K562 (cell line): Measurements from ENCODE around the gene GPR108. TPM values are rescaled to one million over a fixed set of nuclear protein-coding genes. Genes with fewer than 3 reads are reported as not detected.

Experiments used
- ATAC-seq: fragments of 200-7000 bp; cut with Tn5 transposase; 3 replicates; pipeline ENCODE4 v1.9.1; 2020; ENCODE audit warnings: moderate library complexity
- BruUV-seq: library from RNA; stranded (reverse); fragments of 400-500 nt; replicated peaks from 2 replicates; lab custom pipeline; 2021; lab: Mats Ljungman, UMichigan
- CTCF ChIA-PET: fragments of 300-600 bp; formaldehyde crosslinking; extraction: SDS; loops from one replicate; lab custom pipeline; 2021; ENCODE audit warnings: low intra/inter-chr PET ratio; lab: Yijun Ruan, JAX
- POLR2A ChIA-PET: fragments of 300-600, 350-650 bp; sonication (Branson Sonifier 250); formaldehyde crosslinking; extraction: SDS; loops from one replicate; lab custom pipeline; 2021; ENCODE audit warnings: antibody characterized with exemption, inconsistent platforms; lab: Yijun Ruan, JAX
- DNase-seq, 4 experiments: peaks; one replicate each; pipeline versions ENCODE4 v3.0.0 to v3.0.0-alpha.2; 2011 to 2018; ENCODE audit warnings: low spot score in 3 of 4, mixed read lengths in 3 of 4; ENCODE audit errors: extremely low read depth in 1 of 4
- FAIRE-seq: peaks from 2 replicates; lab custom pipeline; 2011; peaks lifted over from hg19 to GRCh38; lab: Jason Lieb, UNC
- H2AFZ ChIP-seq: 2 replicates; pipeline ENCODE4 v1.6.0; 2011; ENCODE audit warnings: low read depth, low read length, control low read depth, inconsistent platforms
- H3K27ac ChIP-seq: fragments of 200-600 bp; 3 replicates; pipeline ENCODE4 v1.8.0; 2011; ENCODE audit warnings: low read depth, mild to moderate bottlenecking, control low read depth, inconsistent platforms, low read length, moderate library complexity, mixed read lengths; ENCODE audit errors: extremely low read depth
- H3K27me3 ChIP-seq, 2 experiments: fragments of 300-600 bp in 1 of 2; 2 replicates in 1 of 2; 3 replicates in 1 of 2; pipeline versions ENCODE4 v1.6.0 to v1.8.0; 2011; ENCODE audit warnings: inconsistent platforms in 2 of 2, low read length in 2 of 2, mild to moderate bottlenecking in 1 of 2, mixed read lengths in 1 of 2, moderate library complexity in 1 of 2; ENCODE audit not compliant: control insufficient read depth in 2 of 2, insufficient read depth in 2 of 2
- H3K36me3 ChIP-seq: fragments of 300-600 bp; 3 replicates; pipeline ENCODE4 v1.8.0; 2011; ENCODE audit warnings: mild to moderate bottlenecking, low read length, inconsistent platforms; ENCODE audit not compliant: control insufficient read depth, insufficient read depth
- H3K4me1 ChIP-seq, 2 experiments: fragments of 200-600 bp in 1 of 2; replicated peaks in 1 of 2; 2 replicates in 1 of 2; 3 replicates in 1 of 2; pipeline versions ENCODE4 v1.5.1 to v1.8.0; 2011; ENCODE audit warnings: inconsistent platforms in 2 of 2, low read length in 2 of 2, mild to moderate bottlenecking in 1 of 2, mixed read lengths in 1 of 2, moderate library complexity in 1 of 2; ENCODE audit not compliant: control insufficient read depth in 2 of 2, insufficient read depth in 2 of 2
- H3K4me2 ChIP-seq: 2 replicates; pipeline ENCODE4 v1.6.1; 2011; ENCODE audit warnings: low read length, control low read depth, inconsistent platforms, mixed read lengths; ENCODE audit not compliant: insufficient read depth
- H3K4me3 ChIP-seq: fragments of 200-600 bp; sonication (generic), shearing (Covaris generic); 2 replicates; pipeline ENCODE4 v1.5.1; 2016; ENCODE audit warnings: control low read depth, inconsistent platforms
- H3K79me2 ChIP-seq: fragments of 200-600 bp; 3 replicates; pipeline ENCODE4 v1.8.0; 2011; ENCODE audit warnings: low read length, inconsistent platforms; ENCODE audit not compliant: control insufficient read depth, insufficient read depth
- H3K9ac ChIP-seq, 2 experiments: 2 replicates each; pipeline versions ENCODE4 v1.6.0 to v1.6.1; 2011; ENCODE audit warnings: low read depth in 2 of 2, low read length in 2 of 2, control low read depth in 1 of 2, inconsistent platforms in 1 of 2, mild to moderate bottlenecking in 1 of 2, mixed read lengths in 1 of 2; ENCODE audit not compliant: insufficient read depth in 1 of 2
- H3K9me1 ChIP-seq: one replicate; pipeline ENCODE4 v1.6.0; 2011; ENCODE audit warnings: inconsistent platforms, mild to moderate bottlenecking, low read length, moderate library complexity; ENCODE audit not compliant: control insufficient read depth, insufficient read depth
- H3K9me3 ChIP-seq: replicated peaks from 2 replicates; pipeline ENCODE4 v1.5.1; 2011; ENCODE audit warnings: low read depth, low read length, inconsistent platforms; ENCODE audit not compliant: control insufficient read depth, insufficient read depth
- H4K20me1 ChIP-seq: replicated peaks from 2 replicates; pipeline ENCODE4 v1.6.1; 2011; ENCODE audit warnings: low read length, inconsistent platforms, mixed read lengths; ENCODE audit not compliant: control insufficient read depth, insufficient read depth
- AFF1 ChIP-seq, 2 experiments: fragments of 450-650 bp; IDR thresholded peaks; 2 replicates each; pipeline ENCODE4 v1.6.1; 2018; ENCODE audit warnings: mild to moderate bottlenecking in 2 of 2, low read depth in 1 of 2; ENCODE audit not compliant: partially characterized antibody in 2 of 2
- ETS1 ChIP-seq: conservative IDR thresholded peaks from 2 replicates; pipeline ENCODE4 v1.6.1; 2011; ENCODE audit warnings: low read depth, mild to moderate bottlenecking, low read length; ENCODE audit not compliant: control insufficient read depth
- HDAC1 ChIP-seq, 2 experiments: fragments of 450-650 bp; IDR thresholded peaks; 2 replicates each; pipeline ENCODE4 v1.6.1; 2016 to 2017; ENCODE audit warnings: inconsistent platforms in 1 of 2, mild to moderate bottlenecking in 1 of 2, moderate library complexity in 1 of 2
- JUN ChIP-seq, 2 experiments: sonication (generic) in 1 of 2; formaldehyde crosslinking in 1 of 2; IDR thresholded peaks; 2 replicates each; pipeline versions ENCODE4 v1.6.1 to v1.8.0; 2012 to 2022; ENCODE audit warnings: borderline replicate concordance in 2 of 2, mild to moderate bottlenecking in 2 of 2, improper control_type of control experiment in 1 of 2, low read depth in 1 of 2, low read length in 1 of 2, missing genetic modification reagents in 1 of 2
- NR2C1 ChIP-seq, 2 experiments: fragments of 450-650 bp; IDR thresholded peaks; 2 replicates each; pipeline ENCODE4 v1.6.1; 2017; ENCODE audit warnings: mild to moderate bottlenecking in 2 of 2, antibody characterized with exemption in 1 of 2, inconsistent platforms in 1 of 2, missing compliant biosample characterization in 1 of 2, missing genetic modification characterization in 1 of 2
- TFE3 ChIP-seq: fragments of 450-650 bp; formaldehyde crosslinking; IDR thresholded peaks from 2 replicates; pipeline ENCODE4 v1.4.0; 2020; ENCODE audit warnings: mild to moderate bottlenecking, mixed read lengths
- ZNF592 ChIP-seq: fragments of 450-650 bp; IDR thresholded peaks from 2 replicates; pipeline ENCODE4 v1.6.1; 2017; ENCODE audit warnings: antibody characterized with exemption, mild to moderate bottlenecking
- WGBS: fragments of 100-300 bp; shearing (Covaris generic); methylation state at CpG from one replicate; pipeline ENCODE4 v1.1.6; 2016; ENCODE audit warnings: low coverage, mixed read lengths; ENCODE audit not compliant: insufficient coverage; ENCODE audit errors: missing lambda C conversion rate; 5-methylcytosine and 5-hydroxymethylcytosine counted together
- in situ Hi-C: fragments of 300-500 bp; cut with MboI; formaldehyde crosslinking; loops from 4 replicates; pipeline ENCODE4 v1.15.0; 2018; ENCODE audit warnings: inconsistent platforms, mixed read lengths
- intact Hi-C: fragments of 100-400 bp; cut with micrococcal nuclease; formaldehyde crosslinking; loops from 2 replicates; pipeline ENCODE4 v1.14.2; 2022
- polyA plus RNA-seq, 8 experiments: library from polyadenylated mRNA; depleted of rRNA in 4 of 8; stranded (reverse) in 5 of 8; unstranded in 3 of 8; fragments of >200 nt; fragmentation: Nextera tagmentation in 2 of 8; fragmentation: Illumina TruSeq in 1 of 8; extraction: Ambion mirVana in 2 of 8; extraction: Trizol in 1 of 8; gene quantifications; 2 replicates each; pipeline versions ENCODE4 v1.2.1 to v1.2.3, GENCODE V29; 2011 to 2014; ENCODE audit warnings: inconsistent platforms in 1 of 8, missing spikeins in 1 of 8
- total RNA-seq, 7 experiments: library from RNA; depleted of rRNA in 6 of 7; stranded (reverse); fragments of >200 nt in 6 of 7; fragmentation: Illumina TruSeq in 2 of 7; extraction: Trizol in 2 of 7; gene quantifications; 2 replicates each; pipeline versions ENCODE4 v1.2.1 to v1.2.3, GENCODE V29; 2011 to 2021; ENCODE audit warnings: low replicate concordance in 1 of 7

The GPR108 gene
- total and polyA plus RNA-seq, 9 of the 15 experiments (the other 6 are each of a cell fraction or from before 2014, with no cell fraction given), result 2.4 to 33.2 (median 24.4) TPM

- Histone ChIP-seq H3K4me3 (no peak overlapping the region), H3K36me3 (peaks cover 13% of the 10 kb centered on the region; the same call in 2 of the 3 replicates), H4K20me1 (no peaks in the 10 kb centered on the region), H3K9me3 (no peaks in the 10 kb centered on the region; the same call in 1 of the 2 replicates), H3K79me2 (peaks cover 7% of the 10 kb centered on the region), H2AFZ (no peak overlapping the region), H3K4me1 (peaks cover 5 to 8% of the 10 kb centered on the region in 2 experiments), H3K27ac (no peak overlapping the region), H3K9ac (no peak overlapping the region), H3K9me1 (peaks cover 3% of the 10 kb centered on the region), H3K27me3 (no peaks in the 10 kb centered on the region), H3K4me2 (no peak overlapping the region)
- ATAC-seq (peak; percentile 95), DNase-seq (peak; percentile 63 to 86 (median 80)), FAIRE-seq (peak; percentile 85)
- ChIA-PET POLR2A (interaction anchor here (1.0 to 1.1 kb wide), 3 partner anchors 10 to 39 kb away, joined by 3 to 4 read pairs (median 4); no protein-coding TSS in a partner anchor), CTCF (no interaction called here)
- in situ Hi-C loops (no loop called here), intact Hi-C loops (loop anchor here (10.0 kb wide), 1 partner anchor 104 kb away; no protein-coding TSS in a partner anchor)
- no TSS peak for BruUV-seq
- WGBS, result 52% methylated on average over 3 of the region's 4 CpGs
- TF ChIP-seq NR2C1 (IDR thresholded peaks at IDR 0.05) (no peak), NR2C1 (tag; IDR thresholded peaks at IDR 0.05) (no peak), HDAC1 (IDR thresholded peaks at IDR 0.05) (no peak), TFE3 (CRISPR knock-in tag) (peak; percentile 58), ETS1 (peak; percentile 59; the same call in 1 of the 2 replicates), AFF1 (IDR thresholded peaks at IDR 0.05; ENCODE audit: low read depth in 1 of 2, partially characterized antibody in 2 of 2) (peak in 1 of 2 experiments; percentile 91), JUN (IDR thresholded peaks at IDR 0.05; ENCODE audit: borderline replicate concordance, low read depth, low read length) (no peak), JUN (CRISPR knock-in tag; IDR thresholded peaks at IDR 0.05; ENCODE audit: borderline replicate concordance) (no peak), ZNF592 (no peak)
Measured at GRCh38 chr19:6761053-6761676, 23.8 kb upstream of the GPR108 start.
